Measurements from ENCODE around the gene CAB39.

CAB39 gene

GRCh38 chr2:230783101-230783500 lies 70.5 kb downstream of the CAB39 start:
- no peak overlapping the region for H3K9ac ChIP-seq (ENCODE audit: low read depth, low read length)
- H3K27me3 ChIP-seq (ENCODE audit: control insufficient read depth, insufficient read depth, low read length) = no peaks in the 10 kb centered on the region
- H3K36me3 ChIP-seq (ENCODE audit: control insufficient read depth, insufficient read depth, low read length) = peaks cover 4% of the 10 kb centered on the region; the same call in 1 of the 2 replicates
- no peak overlapping the region for H3K4me3 ChIP-seq (ENCODE audit: low read depth, low read length)
- H3K27ac ChIP-seq (ENCODE audit: low read depth, low read length) = no peak overlapping the region
- H3K4me1 ChIP-seq (ENCODE audit: control insufficient read depth, insufficient read depth, low read length) = no peaks in the 10 kb centered on the region
- H3K9me3 ChIP-seq (ENCODE audit: control insufficient read depth, insufficient read depth, low read length) = 0 out of 2 replicates have a peak, but pooled peaks cover 3% of the 10 kb centered on the region

GRCh38 chr2:230784795-230785194 lies 72.2 kb downstream of the CAB39 start:
- Histone ChIP-seq H3K9ac (ENCODE audit: low read depth, low read length) (no peak overlapping the region), H3K4me1 (ENCODE audit: control insufficient read depth, insufficient read depth, low read length) (no peaks in the 10 kb centered on the region), H3K4me3 (ENCODE audit: low read depth, low read length) (no peak overlapping the region), H3K27ac (ENCODE audit: low read depth, low read length) (no peak overlapping the region), H3K36me3 (ENCODE audit: control insufficient read depth, insufficient read depth, low read length) (peaks cover 5% of the 10 kb centered on the region; the same call in 1 of the 2 replicates), H3K9me3 (ENCODE audit: control insufficient read depth, insufficient read depth, low read length) (0 out of 2 replicates have a peak, but pooled peaks cover 3% of the 10 kb centered on the region), H3K27me3 (ENCODE audit: control insufficient read depth, insufficient read depth, low read length) (no peaks in the 10 kb centered on the region)

- no peak overlapping the region for H3K9ac ChIP-seq (ENCODE audit: low read depth, low read length)
- H3K27me3 ChIP-seq (ENCODE audit: control insufficient read depth, insufficient read depth, low read length) = no peaks in the 10 kb centered on the region
- no peak overlapping the region for H3K27ac ChIP-seq (ENCODE audit: low read depth, low read length)
- H3K4me1 ChIP-seq (ENCODE audit: control insufficient read depth, insufficient read depth, low read length) = no peaks in the 10 kb centered on the region
- H3K9me3 ChIP-seq (ENCODE audit: control insufficient read depth, insufficient read depth, low read length) = 0 out of 2 replicates have a peak, but pooled peaks cover 3% of the 10 kb centered on the region
- H3K4me3 ChIP-seq (ENCODE audit: low read depth, low read length) = no peak overlapping the region
- peaks cover 7% of the 10 kb centered on the region for H3K36me3 ChIP-seq (ENCODE audit: control insufficient read depth, insufficient read depth, low read length)
Measured at GRCh38 chr2:230785346-230785745, 72.7 kb downstream of the CAB39 start.

- H3K9ac ChIP-seq (ENCODE audit: low read depth, low read length) = no peak overlapping the region
- no peak overlapping the region for H3K4me3 ChIP-seq (ENCODE audit: low read depth, low read length)
- H3K27me3 ChIP-seq (ENCODE audit: control insufficient read depth, insufficient read depth, low read length) = no peaks in the 10 kb centered on the region
- 0 out of 2 replicates have a peak, but pooled peaks cover 3% of the 10 kb centered on the region for H3K9me3 ChIP-seq (ENCODE audit: control insufficient read depth, insufficient read depth, low read length)
- H3K4me1 ChIP-seq (ENCODE audit: control insufficient read depth, insufficient read depth, low read length) = no peaks in the 10 kb centered on the region
- H3K36me3 ChIP-seq (ENCODE audit: control insufficient read depth, insufficient read depth, low read length) = peaks cover 25% of the 10 kb centered on the region
- H3K27ac ChIP-seq (ENCODE audit: low read depth, low read length) = no peak overlapping the region
Measured at GRCh38 chr2:230787101-230787500, 74.5 kb downstream of the CAB39 start.

- H3K4me1 ChIP-seq (ENCODE audit: control insufficient read depth, insufficient read depth, low read length) = peaks cover under 1% of the 10 kb centered on the region; the same call in 1 of the 2 replicates
- H3K4me3 ChIP-seq (ENCODE audit: low read depth, low read length) = no peak overlapping the region
- no peaks in the 10 kb centered on the region for H3K27me3 ChIP-seq (ENCODE audit: control insufficient read depth, insufficient read depth, low read length)
- 0 out of 2 replicates have a peak, but pooled peaks cover 3% of the 10 kb centered on the region for H3K9me3 ChIP-seq (ENCODE audit: control insufficient read depth, insufficient read depth, low read length)
- H3K36me3 ChIP-seq (ENCODE audit: control insufficient read depth, insufficient read depth, low read length) = peaks cover 33% of the 10 kb centered on the region
- no peak overlapping the region for H3K9ac ChIP-seq (ENCODE audit: low read depth, low read length)
- H3K27ac ChIP-seq (ENCODE audit: low read depth, low read length) = no peak overlapping the region
Measured at GRCh38 chr2:230788554-230789175, 76.0 kb downstream of the CAB39 start.

GRCh38 chr2:230790981-230791380 lies 78.3 kb downstream of the CAB39 start:
- Histone ChIP-seq H3K4me3 (ENCODE audit: low read depth, low read length) (no peak overlapping the region), H3K9ac (ENCODE audit: low read depth, low read length) (no peak overlapping the region), H3K36me3 (ENCODE audit: control insufficient read depth, insufficient read depth, low read length) (peaks cover 39% of the 10 kb centered on the region), H3K4me1 (ENCODE audit: control insufficient read depth, insufficient read depth, low read length) (peaks cover 8% of the 10 kb centered on the region), H3K27ac (ENCODE audit: low read depth, low read length) (no peak overlapping the region), H3K9me3 (ENCODE audit: control insufficient read depth, insufficient read depth, low read length) (0 out of 2 replicates have a peak, but pooled peaks cover 3% of the 10 kb centered on the region), H3K27me3 (ENCODE audit: control insufficient read depth, insufficient read depth, low read length) (no peaks in the 10 kb centered on the region)

- no peak overlapping the region for H3K4me3 ChIP-seq (ENCODE audit: low read depth, low read length)
- H3K4me1 ChIP-seq (ENCODE audit: control insufficient read depth, insufficient read depth, low read length) = peaks cover 8% of the 10 kb centered on the region
- no peaks in the 10 kb centered on the region for H3K9me3 ChIP-seq (ENCODE audit: control insufficient read depth, insufficient read depth, low read length)
- H3K9ac ChIP-seq (ENCODE audit: low read depth, low read length) = no peak overlapping the region
- H3K27me3 ChIP-seq (ENCODE audit: control insufficient read depth, insufficient read depth, low read length) = no peaks in the 10 kb centered on the region
- H3K36me3 ChIP-seq (ENCODE audit: control insufficient read depth, insufficient read depth, low read length) = peaks cover 39% of the 10 kb centered on the region
- no peak overlapping the region for H3K27ac ChIP-seq (ENCODE audit: low read depth, low read length)
Measured at GRCh38 chr2:230793572-230794359, 81.1 kb downstream of the CAB39 start.

- Histone ChIP-seq H3K27me3 (ENCODE audit: control insufficient read depth, insufficient read depth, low read length) (no peaks in the 10 kb centered on the region), H3K4me1 (ENCODE audit: control insufficient read depth, insufficient read depth, low read length) (peaks cover 8% of the 10 kb centered on the region), H3K36me3 (ENCODE audit: control insufficient read depth, insufficient read depth, low read length) (peaks cover 43% of the 10 kb centered on the region), H3K4me3 (ENCODE audit: low read depth, low read length) (no peak overlapping the region), H3K27ac (ENCODE audit: low read depth, low read length) (no peak overlapping the region), H3K9ac (ENCODE audit: low read depth, low read length) (no peak overlapping the region), H3K9me3 (ENCODE audit: control insufficient read depth, insufficient read depth, low read length) (no peaks in the 10 kb centered on the region)
Measured at GRCh38 chr2:230794497-230794896, 81.9 kb downstream of the CAB39 start.

- H3K36me3 ChIP-seq (ENCODE audit: control insufficient read depth, insufficient read depth, low read length) = peaks cover 45% of the 10 kb centered on the region
- no peaks in the 10 kb centered on the region for H3K27me3 ChIP-seq (ENCODE audit: control insufficient read depth, insufficient read depth, low read length)
- peaks cover 8% of the 10 kb centered on the region for H3K4me1 ChIP-seq (ENCODE audit: control insufficient read depth, insufficient read depth, low read length)
- H3K4me3 ChIP-seq (ENCODE audit: low read depth, low read length) = no peak overlapping the region
- no peaks in the 10 kb centered on the region for H3K9me3 ChIP-seq (ENCODE audit: control insufficient read depth, insufficient read depth, low read length)
- no peak overlapping the region for H3K27ac ChIP-seq (ENCODE audit: low read depth, low read length)
- no peak overlapping the region for H3K9ac ChIP-seq (ENCODE audit: low read depth, low read length)
Measured at GRCh38 chr2:230795856-230796255, 83.2 kb downstream of the CAB39 start.

- no peak overlapping the region for H3K27ac ChIP-seq (ENCODE audit: low read depth, low read length)
- no peaks in the 10 kb centered on the region for H3K27me3 ChIP-seq (ENCODE audit: control insufficient read depth, insufficient read depth, low read length)
- H3K36me3 ChIP-seq (ENCODE audit: control insufficient read depth, insufficient read depth, low read length) = peaks cover 43% of the 10 kb centered on the region
- no peak overlapping the region for H3K4me3 ChIP-seq (ENCODE audit: low read depth, low read length)
- H3K4me1 ChIP-seq (ENCODE audit: control insufficient read depth, insufficient read depth, low read length) = peaks cover 8% of the 10 kb centered on the region
- H3K9me3 ChIP-seq (ENCODE audit: control insufficient read depth, insufficient read depth, low read length) = no peaks in the 10 kb centered on the region
- no peak overlapping the region for H3K9ac ChIP-seq (ENCODE audit: low read depth, low read length)
Measured at GRCh38 chr2:230796280-230796862, 83.7 kb downstream of the CAB39 start.

Measured in HUES48 (cell line).